Activated naive CD4-positive, alpha-beta T cell treated with anti-CD3 and anti-CD28 coated beads, Interleukin-2, amount 50 U/mL, for 24 hours (primary cell): ENCODE measurements around the gene ZNF525.
A peak's percentile ranks its signal among the peaks of the same experiment; 100 is the strongest.
"Not testable (repeated sequence)": the region's sequence is repeated elsewhere in the genome, so short reads cannot be mapped to it uniquely, and the experiment has no call there.

Experiments used
- H3K27ac Mint-ChIP-seq: one replicate; pipeline ENCODE4 v1.8.0; 2021; ENCODE audit warnings: mild to moderate bottlenecking, mixed read lengths
- H3K27me3 Mint-ChIP-seq: one replicate; pipeline ENCODE4 v1.8.0; 2021; ENCODE audit warnings: mixed read lengths
- H3K36me3 Mint-ChIP-seq: one replicate; pipeline ENCODE4 v1.8.0; 2021; ENCODE audit warnings: mixed read lengths
- H3K4me1 Mint-ChIP-seq: one replicate; pipeline ENCODE4 v1.8.0; 2021; ENCODE audit warnings: mixed read lengths
- H3K4me3 Mint-ChIP-seq: one replicate; pipeline ENCODE4 v1.8.0; 2021; ENCODE audit warnings: mild to moderate bottlenecking, mixed read lengths
- H3K9me3 Mint-ChIP-seq: one replicate; pipeline ENCODE4 v1.8.0; 2021; ENCODE audit warnings: mixed read lengths

The ZNF525 gene

GRCh38 chr19:53365134-53365898 lies at the start of gene ZNF525:
Gene ZNF525, plus strand, starts transcription at chr19:53365705. Its CDS starts 6,577 bp downstream, at chr19:53372282.
- Mint-ChIP-seq H3K9me3 (peaks cover 10% of the 10 kb centered on the region), H3K4me1 (peaks cover 28% of the 10 kb centered on the region), H3K36me3 (peaks cover 24% of the 10 kb centered on the region), H3K27ac (peak within 1 kb of the TSS; percentile 97), H3K27me3 (no peaks in the 10 kb centered on the region), H3K4me3 (peak within 1 kb of the TSS; percentile 96)

GRCh38 chr19:53328967-53329366 lies 36.5 kb upstream of the ZNF525 start:
- Mint-ChIP-seq H3K27me3 (peaks cover 17% of the 10 kb centered on the region), H3K27ac (no peak overlapping the region), H3K4me3 (peak overlapping the region; percentile 77), H3K36me3 (peaks cover 18% of the 10 kb centered on the region), H3K9me3 (peaks cover 23% of the 10 kb centered on the region), H3K4me1 (peaks cover 15% of the 10 kb centered on the region)

DNA sequence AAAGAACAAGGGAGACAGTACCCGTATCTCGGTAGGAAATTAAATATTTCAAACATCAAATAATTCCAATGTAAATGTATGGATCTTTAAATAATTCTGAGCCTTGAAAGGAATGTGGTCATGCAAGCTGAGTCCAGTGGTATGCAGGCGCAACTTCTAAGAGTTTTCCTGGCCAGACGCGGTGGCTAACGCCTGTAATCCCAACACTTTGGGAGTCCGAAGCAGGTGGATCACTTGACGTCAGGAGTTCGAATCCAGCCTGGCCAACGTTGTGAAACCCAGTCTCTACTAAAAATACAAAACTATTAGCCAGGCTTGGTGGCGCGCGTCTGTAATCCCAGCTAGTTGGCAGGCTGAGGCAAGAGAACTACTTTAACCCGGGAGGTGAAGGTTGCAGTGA lies 33.0 kb upstream of the ZNF525 start:
- H3K36me3 Mint-ChIP-seq: peaks cover 25% of the 10 kb centered on the region
- peaks cover 9% of the 10 kb centered on the region for H3K27me3 Mint-ChIP-seq
- H3K27ac Mint-ChIP-seq: no peak overlapping the region
- peaks cover 36% of the 10 kb centered on the region for H3K4me1 Mint-ChIP-seq
- H3K9me3 Mint-ChIP-seq: peaks cover 16% of the 10 kb centered on the region
- peak overlapping the region; percentile 94 for H3K4me3 Mint-ChIP-seq

- H3K27ac Mint-ChIP-seq: no peak overlapping the region
Observed at GRCh38 chr19:53333066-53333462, 32.4 kb upstream of the ZNF525 start.

DNA sequence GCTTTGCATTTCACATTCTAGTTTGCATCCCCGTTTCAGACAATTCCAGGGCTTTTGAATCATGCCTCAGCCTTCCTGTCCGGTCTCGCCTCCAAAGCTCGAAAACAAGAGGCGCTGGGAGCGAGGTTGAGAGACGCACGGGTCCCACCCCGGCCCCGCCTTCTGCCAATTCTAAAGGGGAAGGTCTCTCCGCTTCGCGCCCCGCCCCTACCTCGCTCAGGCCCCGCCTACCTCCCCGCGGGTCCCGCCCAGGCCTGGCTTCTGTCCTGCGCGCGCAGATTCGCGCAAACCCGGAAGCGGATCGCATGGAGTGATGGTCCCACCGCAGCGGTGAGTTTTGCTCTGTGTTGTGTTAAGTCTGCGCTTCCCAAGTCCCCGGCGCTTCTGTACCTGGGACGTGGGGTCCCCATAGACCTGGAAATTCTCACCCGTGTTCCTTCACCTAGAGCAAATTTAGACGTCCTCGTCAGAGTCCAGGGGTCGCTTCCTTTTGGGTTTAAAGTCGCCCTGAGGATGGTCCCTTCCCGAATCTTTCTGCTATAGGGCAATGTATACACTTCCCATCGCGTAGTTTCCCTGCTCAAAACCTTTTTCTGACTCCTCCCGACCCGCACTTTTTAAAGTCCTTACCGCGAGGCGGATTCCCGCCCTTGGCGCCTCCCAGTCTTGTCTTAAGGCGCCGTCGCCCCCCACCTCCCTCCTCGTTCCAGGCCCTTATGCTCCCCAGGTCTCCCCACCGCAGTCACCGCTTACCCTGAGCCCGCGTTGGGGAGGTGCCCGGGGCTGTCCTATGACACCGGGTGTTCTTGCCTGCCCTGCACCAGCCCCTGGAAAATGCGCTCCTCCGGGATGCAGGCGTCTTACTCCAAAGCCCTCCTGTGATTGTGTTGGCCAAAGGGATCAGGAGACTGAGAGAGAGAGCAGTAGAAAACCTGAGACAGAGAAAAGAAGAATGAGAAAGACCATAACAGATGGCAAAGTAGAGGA lies 31.7 kb upstream of the ZNF525 start, which contains the start of gene ZNF845:
ZNF845 (plus strand) TSS at position 287 of the 987 bp plus-strand sequence. CDS start 7,559 bp downstream, outside the sequence.
- peaks cover 12% of the 10 kb centered on the region for H3K9me3 Mint-ChIP-seq

More at GRCh38 chr19:53333066-53333462, 32.4 kb upstream of the ZNF525 start:
- Mint-ChIP-seq H3K27me3 (peaks cover 9% of the 10 kb centered on the region), H3K4me1 (peaks cover 36% of the 10 kb centered on the region), H3K9me3 (peaks cover 16% of the 10 kb centered on the region), H3K4me3 (peak overlapping the region; percentile 94), H3K36me3 (peaks cover 31% of the 10 kb centered on the region)

DNA sequence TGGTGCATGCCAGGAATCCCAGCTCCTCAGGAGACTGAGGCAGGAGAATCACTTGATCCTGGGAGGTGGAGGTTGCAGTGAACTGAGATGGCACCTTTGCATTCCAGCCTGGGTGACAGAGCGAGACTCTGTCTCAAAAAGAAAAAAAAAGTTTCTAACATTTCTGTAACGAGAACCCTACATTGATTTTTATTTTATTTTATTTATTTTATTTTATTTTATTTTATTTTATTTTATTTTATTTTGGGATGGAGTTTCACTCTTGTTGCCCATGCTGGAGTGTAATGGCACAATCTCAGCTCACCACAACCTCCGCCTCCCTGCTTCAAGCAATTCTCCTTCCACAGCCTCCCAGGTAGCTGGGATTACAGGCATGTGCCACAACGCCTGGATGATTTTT lies 21.1 kb upstream of the ZNF525 start:
- not testable (repeated sequence) for H3K27ac Mint-ChIP-seq, H3K27me3 Mint-ChIP-seq, H3K4me1 Mint-ChIP-seq, H3K4me3 Mint-ChIP-seq
- H3K36me3 Mint-ChIP-seq: peaks cover 79% of the 10 kb centered on the region
- H3K9me3 Mint-ChIP-seq: peaks cover 34% of the 10 kb centered on the region

More for the DNA sequence above, 31.7 kb upstream of the ZNF525 start, which contains the start of gene ZNF845:
- peak within 1 kb of the TSS; percentile 90 for H3K27ac Mint-ChIP-seq
- peaks cover 4% of the 10 kb centered on the region for H3K27me3 Mint-ChIP-seq
- H3K4me1 Mint-ChIP-seq: peaks cover 36% of the 10 kb centered on the region
- H3K36me3 Mint-ChIP-seq: peaks cover 33% of the 10 kb centered on the region
- H3K4me3 Mint-ChIP-seq: peak within 1 kb of the TSS; percentile 94

DNA sequence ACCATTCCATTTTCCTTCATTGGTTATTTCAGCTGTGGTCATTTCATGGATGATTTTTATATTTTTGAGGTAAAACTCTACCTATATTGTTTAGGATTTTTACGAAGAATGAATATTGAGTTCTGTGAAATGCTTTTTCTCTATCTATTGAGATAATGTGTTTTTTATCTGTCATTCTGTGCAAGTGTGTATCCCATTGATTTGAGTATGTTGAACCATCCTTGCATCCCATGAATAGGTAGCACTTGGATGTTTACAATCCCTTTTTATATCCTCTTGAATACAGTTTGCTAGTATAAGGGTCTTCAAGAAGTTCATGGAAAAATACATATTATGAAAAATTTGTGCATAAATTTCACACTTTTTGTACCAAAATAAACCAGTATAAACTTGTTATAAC lies 9.8 kb upstream of the ZNF525 start:
- H3K4me1 Mint-ChIP-seq: no peaks in the 10 kb centered on the region
- peaks cover 34% of the 10 kb centered on the region for H3K36me3 Mint-ChIP-seq
- peaks cover 13% of the 10 kb centered on the region for H3K9me3 Mint-ChIP-seq
- no peak overlapping the region for H3K27ac Mint-ChIP-seq
- H3K4me3 Mint-ChIP-seq: no peak overlapping the region
- no peaks in the 10 kb centered on the region for H3K27me3 Mint-ChIP-seq

- no peaks in the 10 kb centered on the region for H3K27me3 Mint-ChIP-seq
- H3K27ac Mint-ChIP-seq: no peak overlapping the region
- H3K36me3 Mint-ChIP-seq: peaks cover 16% of the 10 kb centered on the region
- no peak overlapping the region for H3K4me3 Mint-ChIP-seq
- no peaks in the 10 kb centered on the region for H3K4me1 Mint-ChIP-seq
- peaks cover 10% of the 10 kb centered on the region for H3K9me3 Mint-ChIP-seq
Observed at GRCh38 chr19:53357821-53358581, 7.5 kb upstream of the ZNF525 start.

GRCh38 chr19:53360056-53360455 lies 5.4 kb upstream of the ZNF525 start:
- not testable (repeated sequence) for H3K4me1 Mint-ChIP-seq, H3K27ac Mint-ChIP-seq, H3K4me3 Mint-ChIP-seq, H3K27me3 Mint-ChIP-seq, H3K9me3 Mint-ChIP-seq
- H3K36me3 Mint-ChIP-seq: peaks cover 15% of the 10 kb centered on the region

DNA sequence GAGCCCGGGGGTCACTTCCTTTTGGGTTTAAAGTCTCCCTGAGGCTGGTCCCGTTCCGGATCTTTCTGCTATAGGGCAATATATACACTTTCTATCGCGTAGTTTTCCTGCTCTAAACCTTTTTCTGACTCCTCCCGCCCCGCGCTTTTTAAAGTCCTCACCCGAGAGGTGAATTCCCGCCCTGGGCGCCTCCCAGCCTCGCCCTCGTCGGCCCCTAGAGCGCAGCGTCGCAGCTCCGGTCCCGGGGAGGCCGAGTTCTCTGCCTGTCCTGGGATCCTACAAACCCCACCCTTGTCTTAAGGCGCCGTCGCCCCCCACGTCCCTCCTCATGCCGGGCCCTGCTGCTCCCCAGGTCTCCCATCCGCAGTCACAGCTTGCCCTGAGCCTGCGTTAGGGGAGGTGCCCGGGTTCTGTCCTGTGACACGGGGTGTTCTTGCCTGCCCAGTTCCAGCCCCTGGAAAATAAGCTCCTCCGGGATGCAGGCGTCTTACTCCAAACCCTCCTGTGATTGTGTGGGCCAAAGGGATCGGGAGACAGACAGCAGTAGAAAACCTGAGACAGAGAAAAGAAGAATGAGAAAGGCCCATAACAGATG lies 491 bp downstream of the ZNF525 start:
- H3K9me3 Mint-ChIP-seq: peaks cover 9% of the 10 kb centered on the region
- no peaks in the 10 kb centered on the region for H3K27me3 Mint-ChIP-seq
- peak overlapping the region; percentile 97 for H3K27ac Mint-ChIP-seq
- H3K36me3 Mint-ChIP-seq: peaks cover 30% of the 10 kb centered on the region
- peaks cover 28% of the 10 kb centered on the region for H3K4me1 Mint-ChIP-seq
- H3K4me3 Mint-ChIP-seq: peak overlapping the region; percentile 96

DNA sequence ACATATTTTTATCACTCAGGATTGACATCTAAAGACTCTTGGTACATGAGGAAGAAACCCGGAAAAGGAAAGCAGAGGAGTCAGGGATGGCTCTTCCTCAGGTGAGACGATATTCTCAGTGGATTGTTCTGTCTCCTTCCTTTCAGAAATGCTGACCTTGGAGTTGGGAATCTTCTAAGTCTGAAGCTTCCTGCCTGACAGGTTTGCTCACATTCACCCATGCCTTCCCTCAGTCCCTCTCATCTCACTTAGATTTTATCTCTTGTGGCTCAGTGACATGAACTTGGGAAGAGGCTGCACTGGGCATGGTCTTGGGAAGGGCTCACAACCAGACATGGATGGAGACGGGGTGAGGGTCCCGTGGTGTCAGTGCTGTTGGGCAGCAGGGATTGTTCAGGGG lies 6.7 kb downstream of the ZNF525 start:
- Mint-ChIP-seq H3K36me3 (peaks cover 64% of the 10 kb centered on the region), H3K4me3 (no peak overlapping the region), H3K27ac (no peak overlapping the region), H3K9me3 (peaks cover 9% of the 10 kb centered on the region), H3K4me1 (peaks cover 10% of the 10 kb centered on the region), H3K27me3 (no peaks in the 10 kb centered on the region)

GRCh38 chr19:53374288-53374687 lies 8.8 kb downstream of the ZNF525 start:
- Mint-ChIP-seq H3K27ac (no peak overlapping the region), H3K36me3 (peaks cover 73% of the 10 kb centered on the region), H3K27me3 (no peaks in the 10 kb centered on the region), H3K9me3 (peaks cover 5% of the 10 kb centered on the region), H3K4me3 (no peak overlapping the region), H3K4me1 (no peaks in the 10 kb centered on the region)

DNA sequence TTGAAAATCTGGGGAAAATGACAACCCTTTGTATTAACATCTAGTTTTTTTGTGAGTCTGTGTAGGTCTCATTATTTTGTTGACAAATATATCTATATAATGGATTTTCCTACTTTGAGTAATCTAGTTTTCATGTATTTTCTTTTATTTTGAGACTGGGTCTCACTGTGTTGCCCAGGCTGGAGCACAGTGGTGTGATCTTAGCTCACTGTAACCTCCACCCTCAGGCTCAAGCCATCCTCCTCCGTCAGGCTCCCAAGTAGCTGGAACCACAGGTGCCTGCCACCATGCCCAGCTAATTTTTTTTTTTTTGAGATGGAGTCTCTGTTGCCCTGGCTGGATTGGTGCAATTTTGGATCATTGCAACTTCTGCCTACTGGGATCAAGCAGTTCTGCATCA lies 9.2 kb downstream of the ZNF525 start:
- no peaks in the 10 kb centered on the region for H3K27me3 Mint-ChIP-seq
- no peak overlapping the region for H3K4me3 Mint-ChIP-seq
- H3K27ac Mint-ChIP-seq: no peak overlapping the region
- H3K36me3 Mint-ChIP-seq: peaks cover 74% of the 10 kb centered on the region
- H3K4me1 Mint-ChIP-seq: no peaks in the 10 kb centered on the region
- H3K9me3 Mint-ChIP-seq: peaks cover 5% of the 10 kb centered on the region

GRCh38 chr19:53381376-53381775 lies 15.9 kb downstream of the ZNF525 start:
- H3K27me3 Mint-ChIP-seq: no peaks in the 10 kb centered on the region

GRCh38 chr19:53388168-53388567 lies 22.7 kb downstream of the ZNF525 start:
- no peaks in the 10 kb centered on the region for H3K27me3 Mint-ChIP-seq
- H3K27ac Mint-ChIP-seq: no peak overlapping the region
- H3K4me1 Mint-ChIP-seq: no peaks in the 10 kb centered on the region
- peaks cover 29% of the 10 kb centered on the region for H3K9me3 Mint-ChIP-seq
- no peak overlapping the region for H3K4me3 Mint-ChIP-seq
- peaks cover 44% of the 10 kb centered on the region for H3K36me3 Mint-ChIP-seq

More at GRCh38 chr19:53381376-53381775, 15.9 kb downstream of the ZNF525 start:
- H3K4me3 Mint-ChIP-seq: no peak overlapping the region
- H3K36me3 Mint-ChIP-seq: peaks cover 82% of the 10 kb centered on the region
- no peak overlapping the region for H3K27ac Mint-ChIP-seq
- H3K9me3 Mint-ChIP-seq: peaks cover 41% of the 10 kb centered on the region
- no peaks in the 10 kb centered on the region for H3K4me1 Mint-ChIP-seq
